Heart right ventricle (tissue), 16 donors: ENCODE measurements around the gene UBE2D2. TPM values are rescaled to one million over a fixed set of nuclear protein-coding genes. Genes with fewer than 3 reads are reported as not detected.
A peak's percentile ranks its signal among the peaks of the same experiment; 100 is the strongest.

Experiments used
- ATAC-seq, 8 donors: fragments of 200-7000 bp; cut with Tn5 transposase; one replicate each; pipeline ENCODE4 v1.9.1; 2020; ENCODE audit warnings: mild to moderate bottlenecking in 8 of 8, moderate library complexity in 8 of 8, moderate number of reproducible peaks in 1 of 8
- DNase-seq, 2 donors: peaks; one replicate each; pipeline ENCODE4 v3.0.0-alpha.2; 2020
- H3K27ac ChIP-seq, 10 donors: fragments of 200-600 bp; sonication (generic) in 2 of 10; one replicate each; pipeline versions ENCODE4 v1.5.0 to v1.8.0; 2020 to 2022; ENCODE audit warnings: mild to moderate bottlenecking in 3 of 10
- H3K27me3 ChIP-seq, 7 donors: fragments of 200-600 bp; one replicate each; pipeline ENCODE4 v1.8.0; 2021 to 2022; ENCODE audit warnings: mild to moderate bottlenecking in 2 of 7
- H3K36me3 ChIP-seq, 9 donors: fragments of 200-600 bp; sonication (generic) in 1 of 9; one replicate each; pipeline versions ENCODE4 v1.5.0 to v1.8.0; 2020 to 2022; ENCODE audit warnings: mild to moderate bottlenecking in 2 of 9
- H3K4me1 ChIP-seq, 9 donors: fragments of 200-600 bp; sonication (generic) in 1 of 9; one replicate each; pipeline versions ENCODE4 v1.5.0 to v1.8.0; 2020 to 2022; ENCODE audit warnings: mild to moderate bottlenecking in 4 of 9
- H3K4me3 ChIP-seq, 10 donors: fragments of 200-600 bp; sonication (generic) in 2 of 10; one replicate each; pipeline versions ENCODE4 v1.5.0 to v1.8.0; 2020 to 2022; ENCODE audit warnings: mild to moderate bottlenecking in 7 of 10, moderate library complexity in 2 of 10
- H3K9me3 ChIP-seq, 11 donors: fragments of 200-600 bp in 10 of 11; sonication (generic) in 2 of 11; one replicate each; pipeline versions ENCODE4 v1.5.0 to v1.8.0; 2013 to 2022; ENCODE audit warnings: mild to moderate bottlenecking in 2 of 11, control low read depth in 1 of 11, moderate library complexity in 1 of 11
- WGBS, 2 donors: extraction: QIAGEN DNeasy Blood & Tissue Kit; methylation state at CpG; one replicate each; pipeline ENCODE4 v1.1.7; 2013; ENCODE audit warnings: inconsistent platforms in 1 of 2; 5-methylcytosine and 5-hydroxymethylcytosine counted together
- intact Hi-C, 10 donors: fragments of 100-400 bp; cut with DNase I; formaldehyde crosslinking; loops; one replicate each; pipeline versions ENCODE4 v1.11.1 to v1.14.2; 2022
- polyA plus RNA-seq, 2 donors: library from polyadenylated mRNA; stranded (reverse); fragments of 200-250 nt; gene quantifications; one replicate each; pipeline ENCODE4 v1.2.3, GENCODE V29; 2013
- total RNA-seq, 10 donors: library from RNA; stranded (reverse); fragmentation: NEBNext Ultra II Directional in 3 of 10; extraction: Animal tissue kit (Norgen Biotek cat#: 25700) in 3 of 10; gene quantifications; one replicate each; pipeline versions ENCODE4 v1.2.1 to v1.2.4, GENCODE V29; 2021 to 2023
- TF ChIP-seq, protein P1 (sequence below), 9 donors: fragments of 200-600 bp; sonication (generic) in 2 of 9; IDR thresholded peaks; one replicate each; pipeline versions ENCODE4 v1.5.0 to v1.8.0; 2021 to 2022; ENCODE audit warnings: antibody characterized with exemption in 9 of 9, mild to moderate bottlenecking in 5 of 9, moderate library complexity in 1 of 9
- donor health status: Arrhythmogenic right ventricular cardiomyopathy.
- donor health status: ischemic (EF 13 %, LVEDD 7.1; RV severe dilation, severe dysfunction).
- donor health status: healthy with polysubstance abuse.
- donor health status: DM: no; HTN: yes; CAD: no.
- donor health status: DM: no; HTN: no; CAD: no.
- donor health status: ischemic (EF 25% LVEDD 6.9; RV normal size, moderate dysfunction).
- donor health status: ischemic (EF 25% LVEDD 5.7; RV mildly dilated, moderate dysfunction).
- donor health status: healthy.
- donor health status: DM: yes; HTN: yes; CAD: no.
- donor health status: Ischemic cardiomyopathy.
- donor health status: ischemic (EF 35%, LVEDD 5.7; RV mildly dilated, moderate dysfunction).
- donor health status: nonischemic (EF 11% LVEDD 7.7; RV severe dilation, severe dysfunction).
- donor health status: DM: yes; HTN: yes; CAD: no.
- donor health status: PGD.
- donor health status: ischemic (EF 29% LVEDD 5.4; RV normal size, mild dysfunction).
- donor health status: nonischemic (EF 23%, LVEDD 6.1; RV moderate dilation, normal function).

The UBE2D2 gene
- total and polyA plus RNA-seq, 12 donors: 59.3 to 162 (median 139) TPM

GRCh38 chr5:139635191-139635590, 74.1 kb downstream of the UBE2D2 start:
- no peak for DNase-seq
- Histone ChIP-seq H3K27ac (peak overlapping the region in 7 of 10 donors; percentile 85 to 97 (median 92)), H3K4me1 (peaks cover 19 to 61% (median 45%) of the 10 kb centered on the region in 9 donors), H3K4me3 (no peak overlapping the region), H3K27me3 (no peaks in the 10 kb centered on the region), H3K36me3 (peaks cover 0 to 20% (median 0%) of the 10 kb centered on the region in 9 donors), H3K9me3 (no peaks in the 10 kb centered on the region)
- intact Hi-C loops: loop anchor here in 7 of 10 donors (2.0 to 10.0 kb wide), 9 partner anchors 52 to 230 kb away; no protein-coding TSS in a partner anchor
- TF ChIP-seq, protein P1, sequence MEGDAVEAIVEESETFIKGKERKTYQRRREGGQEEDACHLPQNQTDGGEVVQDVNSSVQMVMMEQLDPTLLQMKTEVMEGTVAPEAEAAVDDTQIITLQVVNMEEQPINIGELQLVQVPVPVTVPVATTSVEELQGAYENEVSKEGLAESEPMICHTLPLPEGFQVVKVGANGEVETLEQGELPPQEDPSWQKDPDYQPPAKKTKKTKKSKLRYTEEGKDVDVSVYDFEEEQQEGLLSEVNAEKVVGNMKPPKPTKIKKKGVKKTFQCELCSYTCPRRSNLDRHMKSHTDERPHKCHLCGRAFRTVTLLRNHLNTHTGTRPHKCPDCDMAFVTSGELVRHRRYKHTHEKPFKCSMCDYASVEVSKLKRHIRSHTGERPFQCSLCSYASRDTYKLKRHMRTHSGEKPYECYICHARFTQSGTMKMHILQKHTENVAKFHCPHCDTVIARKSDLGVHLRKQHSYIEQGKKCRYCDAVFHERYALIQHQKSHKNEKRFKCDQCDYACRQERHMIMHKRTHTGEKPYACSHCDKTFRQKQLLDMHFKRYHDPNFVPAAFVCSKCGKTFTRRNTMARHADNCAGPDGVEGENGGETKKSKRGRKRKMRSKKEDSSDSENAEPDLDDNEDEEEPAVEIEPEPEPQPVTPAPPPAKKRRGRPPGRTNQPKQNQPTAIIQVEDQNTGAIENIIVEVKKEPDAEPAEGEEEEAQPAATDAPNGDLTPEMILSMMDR (IDR thresholded peaks at IDR 0.05): no peak
- WGBS, 2 donors: 58 to 59% methylated on average over 1 of the region's 1 CpG
- no peak for ATAC-seq

GRCh38 chr5:139635606-139636206, 74.6 kb downstream of the UBE2D2 start:
- intact Hi-C loops: loop anchor here in 9 of 10 donors (2.0 to 10.0 kb wide), 11 partner anchors 15 to 229 kb away; no protein-coding TSS in a partner anchor
- ATAC-seq: peak; percentile 57 to 82 (median 72)
- TF ChIP-seq, protein P1 (IDR thresholded peaks at IDR 0.05): peak; percentile 59 to 84 (median 77)
- H3K4me1 ChIP-seq: peaks cover 19 to 62% (median 45%) of the 10 kb centered on the region in 9 donors
- H3K27ac ChIP-seq: peak overlapping the region; percentile 12 to 97 (median 92)
- H3K4me3 ChIP-seq: peak overlapping the region in 2 of 10 donors; percentile 12 to 14
- DNase-seq: peak; percentile 83 to 94
- peaks cover 0 to 15% (median 0%) of the 10 kb centered on the region in 9 donors for H3K36me3 ChIP-seq
- H3K27me3 ChIP-seq: no peaks in the 10 kb centered on the region
- no peaks in the 10 kb centered on the region for H3K9me3 ChIP-seq

GRCh38 chr5:139636207-139636792, 75.2 kb downstream of the UBE2D2 start:
- H3K9me3 ChIP-seq: no peaks in the 10 kb centered on the region
- H3K36me3 ChIP-seq: peaks cover 0 to 15% (median 0%) of the 10 kb centered on the region in 9 donors
- peaks cover 19 to 62% (median 45%) of the 10 kb centered on the region in 9 donors for H3K4me1 ChIP-seq
- ATAC-seq: peak in 3 of 8 donors; percentile 0 to 4 (median 3)
- DNase-seq: no peak
- 59 to 74% methylated on average over 2 of the region's 2 CpGs for WGBS, 2 donors
- H3K4me3 ChIP-seq: peak overlapping the region in 4 of 10 donors; percentile 54 to 65 (median 58)
- intact Hi-C loops: loop anchor here in 8 of 10 donors (2.0 to 10.0 kb wide), 8 partner anchors 15 to 229 kb away; no protein-coding TSS in a partner anchor
- no peaks in the 10 kb centered on the region for H3K27me3 ChIP-seq
- peak overlapping the region; percentile 12 to 97 (median 92) for H3K27ac ChIP-seq
- TF ChIP-seq, protein P1 (IDR thresholded peaks at IDR 0.05): no peak

- Histone ChIP-seq H3K4me3 (peak overlapping the region; percentile 33 to 65 (median 55)), H3K27ac (peak overlapping the region in 9 of 10 donors; percentile 85 to 97 (median 92)), H3K36me3 (peaks cover 0 to 10% (median 0%) of the 10 kb centered on the region in 9 donors), H3K9me3 (no peaks in the 10 kb centered on the region), H3K27me3 (no peaks in the 10 kb centered on the region), H3K4me1 (peaks cover 19 to 62% (median 45%) of the 10 kb centered on the region in 9 donors)
- intact Hi-C loops: loop anchor here in 9 of 10 donors (1.0 to 10.0 kb wide), 9 partner anchors 11 to 228 kb away; partner anchors contain the start of gene CXXC5 (in 1 of the 9)
- TF ChIP-seq, protein P1 (IDR thresholded peaks at IDR 0.05): no peak
- ATAC-seq: no peak
- DNase-seq: no peak
- WGBS, 2 donors: 4 to 6% methylated on average over 6 of the region's 6 CpGs
Observed at GRCh38 chr5:139636975-139637408, 75.9 kb downstream of the UBE2D2 start.
